Measurements from ENCODE around the gene SUSD1. TPM values are rescaled to one million over a fixed set of nuclear protein-coding genes. Genes with fewer than 3 reads are reported as not detected.

Gene SUSD1
- total and polyA plus RNA-seq, 9 of the 15 experiments (the other 6 are each of a cell fraction or from before 2014, with no cell fraction given): 10.9 to 44.4 (median 36.1) TPM

GRCh38 chr9:112194969-112195431, 19.9 kb upstream of the SUSD1 start (continued):
- no peak for TF ChIP-seq FOXO4 (CRISPR knock-in tag; IDR thresholded peaks at IDR 0.05)
- no peak for TF ChIP-seq U2AF2 (optimal IDR thresholded peaks at IDR 0.05; ENCODE audit: low read depth, low read length)
- no peak for TF ChIP-seq KHSRP (IDR thresholded peaks at IDR 0.05)
- peak; percentile 90; the same call in 1 of the 2 replicates for TF ChIP-seq ZNF175 (CRISPR knock-in tag; IDR thresholded peaks at IDR 0.05; ENCODE audit: low read depth)
- no peak for TF ChIP-seq CHAMP1 (IDR thresholded peaks at IDR 0.05)
- TF ChIP-seq CTBP1 (IDR thresholded peaks at IDR 0.05; ENCODE audit: borderline replicate concordance): no peak
- TF ChIP-seq NR4A1 (CRISPR knock-in tag; IDR thresholded peaks at IDR 0.05): no peak
- peak; percentile 91 for TF ChIP-seq NR4A1 (tag; IDR thresholded peaks at IDR 0.05)
- TF ChIP-seq ELK1 (CRISPR knock-in tag; IDR thresholded peaks at IDR 0.05): no peak
- no peak for TF ChIP-seq MAFF (IDR thresholded peaks at IDR 0.05; ENCODE audit: low read length)
- TF ChIP-seq MBD1 (CRISPR knock-in tag; IDR thresholded peaks at IDR 0.05): no peak
- no peak for TF ChIP-seq CHD2 (IDR thresholded peaks at IDR 0.05; ENCODE audit: low read depth, low read length)
- no peak for TF ChIP-seq POU5F1 (IDR thresholded peaks at IDR 0.05; ENCODE audit: borderline replicate concordance, low read depth, low read length, partially characterized antibody)
- no peak for TF ChIP-seq SETDB1 (IDR thresholded peaks at IDR 0.05; ENCODE audit: low read length)
- no peak for TF ChIP-seq XRCC3 (IDR thresholded peaks at IDR 0.05)
- no peak for TF ChIP-seq HMGXB4 (CRISPR knock-in tag; IDR thresholded peaks at IDR 0.05)
- TF ChIP-seq MTA1 (IDR thresholded peaks at IDR 0.05; ENCODE audit: borderline replicate concordance): no peak
- no peak for TF ChIP-seq TBP (optimal IDR thresholded peaks at IDR 0.05; ENCODE audit: low read depth, low read length)
- no peak for TF ChIP-seq HOXB6 (CRISPR knock-in tag; IDR thresholded peaks at IDR 0.05; ENCODE audit: borderline replicate concordance)
- no peak for TF ChIP-seq KLF10 (CRISPR knock-in tag; IDR thresholded peaks at IDR 0.05)
- TF ChIP-seq IRF1 (CRISPR knock-in tag; IDR thresholded peaks at IDR 0.05; ENCODE audit: borderline replicate concordance): no peak

All from K562 (cell line).